Naive thymus-derived CD4-positive, alpha-beta T cell (primary cell): ENCODE measurements around the gene DIO1. TPM values are rescaled to one million over a fixed set of nuclear protein-coding genes. Genes with fewer than 3 reads are reported as not detected.

Experiments
- ATAC-seq: fragments of 150-1000 bp; cut with Tn5 transposase; 2 replicates; pipeline ENCODE4 v1.10.0; 2021; ENCODE audit warnings: mild to moderate bottlenecking, moderate library complexity
- CTCF ChIA-PET: fragments of 350-600 bp; sonication (Branson Sonifier 250); formaldehyde crosslinking; loops from one replicate; lab custom pipeline; 2021; ENCODE audit warnings: antibody characterized with exemption; lab: Charles Lee
- POLR2A ChIA-PET: fragments of 350-600 bp; sonication (Branson Sonifier 250); formaldehyde crosslinking; loops from one replicate; lab custom pipeline; 2021; ENCODE audit warnings: antibody characterized with exemption, inconsistent platforms; lab: Charles Lee
- DNase-seq, 9 donors: peaks; one replicate each; pipeline versions ENCODE4 v3.0.0 to v3.0.0-alpha.2; 2020 to 2022; ENCODE audit warnings: mixed read lengths in 1 of 9
- H3K27ac ChIP-seq: one replicate; pipeline ENCODE4 v1.7.0; 2013; ENCODE audit warnings: mild to moderate bottlenecking, low read depth, low read length, moderate library complexity
- H3K27me3 ChIP-seq, 2 donors: one replicate each; pipeline ENCODE4 v1.7.0; 2013; ENCODE audit warnings: low read length in 2 of 2, mild to moderate bottlenecking in 2 of 2, moderate library complexity in 2 of 2; ENCODE audit not compliant: control insufficient read depth in 2 of 2, insufficient read depth in 2 of 2
- H3K36me3 ChIP-seq, 3 experiments: 1 replicate in 2 of 3; 2 replicates in 1 of 3; pipeline ENCODE4 v1.7.0; 2013; ENCODE audit warnings: low read length in 3 of 3, mild to moderate bottlenecking in 3 of 3, moderate library complexity in 1 of 3; ENCODE audit not compliant: insufficient read depth in 3 of 3, control insufficient read depth in 2 of 3
- H3K4me1 ChIP-seq, 2 donors: one replicate each; pipeline ENCODE4 v1.7.0; 2013; ENCODE audit warnings: low read length in 2 of 2, mild to moderate bottlenecking in 2 of 2, moderate library complexity in 1 of 2; ENCODE audit not compliant: control insufficient read depth in 2 of 2, insufficient read depth in 2 of 2
- H3K4me3 ChIP-seq: 2 replicates; pipeline ENCODE4 v1.7.0; 2013; ENCODE audit warnings: mild to moderate bottlenecking, low read length
- H3K9me3 ChIP-seq, 3 experiments: 1 replicate in 2 of 3; 2 replicates in 1 of 3; pipeline ENCODE4 v1.7.0; 2013; ENCODE audit warnings: low read length in 3 of 3; ENCODE audit not compliant: control insufficient read depth in 2 of 3
- H3K27ac Mint-ChIP-seq, 9 donors: one replicate each; pipeline ENCODE4 v1.8.0; 2020 to 2022; ENCODE audit warnings: mixed read lengths in 9 of 9, mild to moderate bottlenecking in 8 of 9, moderate library complexity in 5 of 9, inconsistent platforms in 2 of 9
- H3K27me3 Mint-ChIP-seq, 5 donors: one replicate each; pipeline ENCODE4 v1.8.0; 2021 to 2022; ENCODE audit warnings: mixed read lengths in 5 of 5, mild to moderate bottlenecking in 1 of 5
- H3K36me3 Mint-ChIP-seq, 5 donors: one replicate each; pipeline ENCODE4 v1.8.0; 2020 to 2022; ENCODE audit warnings: mixed read lengths in 5 of 5, mild to moderate bottlenecking in 3 of 5, inconsistent platforms in 1 of 5
- H3K4me1 Mint-ChIP-seq, 7 donors: one replicate each; pipeline ENCODE4 v1.8.0; 2020 to 2022; ENCODE audit warnings: mixed read lengths in 7 of 7, mild to moderate bottlenecking in 3 of 7, inconsistent platforms in 1 of 7
- H3K4me3 Mint-ChIP-seq, 10 donors: one replicate each; pipeline ENCODE4 v1.8.0; 2020 to 2022; ENCODE audit warnings: mild to moderate bottlenecking in 10 of 10, mixed read lengths in 10 of 10, moderate library complexity in 6 of 10, inconsistent platforms in 2 of 10
- H3K9me3 Mint-ChIP-seq, 11 donors: one replicate each; pipeline ENCODE4 v1.8.0; 2020 to 2022; ENCODE audit warnings: mixed read lengths in 11 of 11, mild to moderate bottlenecking in 4 of 11, inconsistent platforms in 1 of 11, moderate library complexity in 1 of 11
- intact Hi-C, 2 donors: fragments of 100-400 bp; cut with micrococcal nuclease; formaldehyde crosslinking; loops; one replicate each; pipeline ENCODE4 v1.15.1; 2023
- polyA plus RNA-seq, 2 donors: library from polyadenylated mRNA; unstranded; fragments of 300-500 nt; fragmentation: Illumina TruSeq; gene quantifications; one replicate each; pipeline ENCODE4 v1.2.3, GENCODE V29; 2021
- total RNA-seq, 6 experiments: library from RNA in 5 of 6; stranded (reverse) in 5 of 6; gene quantifications; 1 replicate in 5 of 6; 2 replicates in 1 of 6; pipeline ENCODE4 v1.2.3 and lab custom pipeline; 2021 to 2026

The DIO1 gene
- total and polyA plus RNA-seq, 7 experiments from 2014 or later = not detected

DNA sequence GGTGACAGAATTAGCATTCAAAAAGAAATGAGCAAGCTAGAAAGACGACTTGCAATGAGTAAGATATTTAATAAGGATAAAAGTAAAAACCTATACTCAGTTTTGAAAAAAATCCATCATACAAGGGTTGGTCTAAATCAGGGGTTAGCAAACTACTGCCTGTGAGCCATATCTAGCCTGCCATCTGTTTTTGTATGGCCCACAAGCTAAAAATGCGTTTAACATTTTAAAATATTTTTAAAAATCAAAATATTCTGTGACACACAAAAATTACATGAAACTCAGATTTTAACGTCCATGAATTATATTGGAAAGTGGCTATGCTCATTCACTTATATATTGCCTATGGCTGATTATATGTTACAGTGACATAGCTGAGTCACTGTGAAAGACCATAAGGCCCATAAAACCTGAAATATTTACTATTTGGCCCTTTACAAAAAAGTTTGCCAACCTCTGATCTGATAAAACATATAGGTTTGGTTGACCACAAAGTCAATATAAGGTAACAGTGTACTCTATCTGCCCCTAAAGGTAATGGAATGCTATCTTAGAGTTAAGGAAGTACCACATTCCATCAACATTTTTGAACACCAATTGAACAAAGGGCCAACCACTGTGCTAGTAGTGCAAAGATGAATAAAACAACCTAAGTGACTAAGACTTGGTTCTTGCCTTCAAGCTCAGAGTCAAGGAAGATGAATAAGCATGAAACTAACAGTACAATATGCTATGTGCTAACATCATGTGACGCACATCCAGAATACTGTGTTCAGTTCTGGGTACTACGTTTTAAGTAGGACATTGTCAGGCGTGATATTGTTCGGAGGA is 48.4 kb downstream of the DIO1 start:
- H3K9me3 Mint-ChIP-seq = no peaks in the 10 kb centered on the region
- POLR2A ChIA-PET = interaction anchor here (0.6 to 0.8 kb wide), 3 partner anchors 16 to 77 kb away, joined by 3 to 4 read pairs (median 3); no protein-coding TSS in a partner anchor

DNA sequence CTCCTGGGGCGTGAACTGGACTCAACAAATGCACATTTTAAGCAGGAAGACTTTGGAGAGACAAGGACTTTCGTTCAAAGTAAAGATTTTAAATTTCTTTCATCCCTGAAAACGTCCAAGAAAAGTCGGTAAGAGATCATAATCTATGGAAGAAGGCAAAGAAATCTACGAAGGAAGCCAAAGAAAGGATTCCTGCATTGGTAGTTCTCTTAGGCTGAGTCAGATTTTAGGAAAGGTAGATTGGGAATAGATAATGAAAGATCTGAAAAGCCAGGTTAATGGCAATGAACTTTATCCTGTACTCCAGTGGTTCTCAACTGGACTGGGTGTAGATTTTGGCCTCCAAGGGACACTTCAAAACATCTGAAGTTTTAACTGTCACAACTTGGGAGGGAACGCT is 49.1 kb downstream of the DIO1 start:
- H3K9me3 ChIP-seq = no peaks in the 10 kb centered on the region
- DNase-seq (no peak), ATAC-seq (no peak)
- POLR2A ChIA-PET = interaction anchor here (0.6 kb wide), 1 partner anchor 961 kb away, joined by 5 read pairs; no protein-coding TSS in a partner anchor
- Mint-ChIP-seq H3K27me3 (no peaks in the 10 kb centered on the region), H3K9me3 (no peaks in the 10 kb centered on the region), H3K27ac (peak overlapping the region in 3 of 9 donors; percentile 11 to 54 (median 42)), H3K36me3 (peaks cover 0 to 29% (median 9%) of the 10 kb centered on the region in 5 donors), H3K4me3 (peak overlapping the region in 8 of 10 donors; percentile 40 to 97 (median 71)), H3K4me1 (peaks cover 34 to 64% (median 54%) of the 10 kb centered on the region in 7 donors)
- H3K4me3 ChIP-seq = no peak overlapping the region
- H3K27ac ChIP-seq = no peak overlapping the region
- CTCF ChIA-PET = no interaction called here
- no peaks in the 10 kb centered on the region for H3K27me3 ChIP-seq
- peaks cover 17 to 34% of the 10 kb centered on the region in 2 donors for H3K4me1 ChIP-seq
- intact Hi-C loops = loop anchor here in 1 of 2 donors (10.0 kb wide), 2 partner anchors 1218 to 1388 kb away; partner anchors contain the start of genes TUT4 and ZYG11B
- peaks cover 0 to 5% (median 0%) of the 10 kb centered on the region in 3 experiments for H3K36me3 ChIP-seq

More for the DNA sequence above, 48.4 kb downstream of the DIO1 start:
- ATAC-seq (no peak), DNase-seq (no peak)
- no peaks in the 10 kb centered on the region for H3K27me3 Mint-ChIP-seq
- Histone ChIP-seq H3K9me3 (no peaks in the 10 kb centered on the region), H3K4me1 (peaks cover 14 to 34% of the 10 kb centered on the region in 2 donors), H3K36me3 (peaks cover 0 to 10% (median 0%) of the 10 kb centered on the region in 3 experiments), H3K27me3 (no peaks in the 10 kb centered on the region), H3K4me3 (no peak overlapping the region), H3K27ac (no peak overlapping the region)
- H3K4me3 Mint-ChIP-seq = peak overlapping the region in 5 of 10 donors; percentile 0 to 78 (median 11)
- peak overlapping the region in 2 of 9 donors; percentile 11 to 42 for H3K27ac Mint-ChIP-seq
- H3K36me3 Mint-ChIP-seq = peaks cover 0 to 33% (median 14%) of the 10 kb centered on the region in 5 donors
- peaks cover 39 to 64% (median 52%) of the 10 kb centered on the region in 7 donors for H3K4me1 Mint-ChIP-seq
- CTCF ChIA-PET = interaction anchor here (0.6 kb wide), 2 partner anchors 82 to 623 kb away, joined by 3 read pairs; no protein-coding TSS in a partner anchor
- intact Hi-C loops = loop anchor here in 1 of 2 donors (10.0 kb wide), 2 partner anchors 1218 to 1388 kb away; partner anchors contain the start of genes TUT4 and ZYG11B

DNA sequence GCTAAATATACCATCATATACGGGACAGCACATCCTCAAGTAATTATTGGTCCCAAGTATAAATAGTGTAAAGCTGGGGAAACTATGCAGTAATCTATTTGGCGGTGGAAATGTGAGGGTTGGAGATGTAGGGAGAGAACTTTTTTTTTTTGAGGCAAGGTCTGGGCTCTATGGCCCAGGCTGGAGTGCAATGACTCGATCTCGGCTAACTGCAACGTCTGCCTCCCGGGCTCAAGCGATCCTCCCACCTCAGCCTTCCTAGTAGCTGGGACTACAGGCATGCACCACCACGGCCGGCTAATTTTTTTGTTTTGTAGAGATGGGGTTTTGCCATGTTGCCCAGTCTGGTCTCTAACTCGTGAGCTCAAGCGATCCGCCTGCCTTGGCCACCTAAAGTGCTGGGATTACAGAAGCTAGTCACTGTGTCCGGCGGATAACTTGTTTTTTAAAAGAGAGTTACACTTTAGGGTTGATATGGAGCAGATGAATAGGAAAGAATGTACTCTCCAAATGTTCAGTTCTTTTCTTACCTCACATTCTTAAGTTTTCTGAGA is 49.6 kb downstream of the DIO1 start:
- ChIA-PET POLR2A (interaction anchor here (0.6 kb wide), 2 partner anchors 15 to 961 kb away, joined by 3 to 5 read pairs; no protein-coding TSS in a partner anchor), CTCF (no interaction called here)
- DNase-seq (no peak), ATAC-seq (no peak)
- peak overlapping the region; percentile 64 to 97 (median 79) for H3K4me3 Mint-ChIP-seq
- Histone ChIP-seq H3K4me1 (peaks cover 17 to 31% of the 10 kb centered on the region in 2 donors), H3K9me3 (no peaks in the 10 kb centered on the region), H3K27ac (no peak overlapping the region), H3K27me3 (no peaks in the 10 kb centered on the region), H3K36me3 (peaks cover 0 to under 1% (median 0%) of the 10 kb centered on the region in 3 experiments), H3K4me3 (no peak overlapping the region)
- H3K27me3 Mint-ChIP-seq = no peaks in the 10 kb centered on the region
- intact Hi-C loops = loop anchor here (2.0 to 10.0 kb wide), 4 partner anchors 25 to 1577 kb away; partner anchors contain the start of genes CC2D1B (in 1 of the 2), TUT4 (in 1 of the 2) and ZYG11B (in 1 of the 2)
- peak overlapping the region in 7 of 9 donors; percentile 30 to 66 (median 48) for H3K27ac Mint-ChIP-seq
- peaks cover 34 to 64% (median 57%) of the 10 kb centered on the region in 7 donors for H3K4me1 Mint-ChIP-seq
- peaks cover 0 to 24% (median 4%) of the 10 kb centered on the region in 5 donors for H3K36me3 Mint-ChIP-seq
- H3K9me3 Mint-ChIP-seq = no peaks in the 10 kb centered on the region

DNA sequence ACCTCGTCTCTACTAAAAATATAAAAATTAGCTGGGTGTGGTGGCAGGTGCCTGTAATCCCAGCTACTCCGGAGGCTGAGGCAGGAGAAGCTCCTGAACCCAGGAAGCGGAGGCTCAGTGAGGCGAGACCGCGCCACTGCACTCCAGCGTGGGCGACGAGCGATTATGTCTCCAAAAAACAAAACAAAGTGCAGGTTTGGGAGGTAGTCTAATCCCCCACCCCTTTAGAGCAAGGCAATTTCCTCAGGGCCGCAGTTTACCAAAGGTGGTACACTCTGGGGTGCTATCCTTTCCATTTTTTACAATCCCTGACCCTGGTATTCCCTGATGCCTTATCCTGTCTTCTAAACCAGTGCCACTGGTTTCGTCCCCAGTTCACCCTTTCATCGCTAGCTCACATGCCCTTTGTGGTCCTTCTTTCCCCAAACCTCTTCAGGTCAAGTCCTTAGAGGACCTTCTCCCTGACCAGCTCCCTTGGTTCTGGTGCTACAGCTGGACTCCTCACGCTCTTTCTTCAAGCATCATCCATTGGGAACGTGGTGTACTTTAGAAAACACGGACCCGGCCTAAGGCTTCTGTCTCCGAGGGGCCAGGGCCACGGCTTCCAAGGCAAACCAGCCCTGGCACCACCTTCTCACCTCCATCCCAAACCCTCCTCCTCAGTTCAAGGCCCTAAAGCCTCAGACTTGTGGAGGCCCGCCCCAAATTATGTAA is 50.6 kb downstream of the DIO1 start:
- Mint-ChIP-seq H3K27ac (peak overlapping the region; percentile 83 to 96 (median 93)), H3K9me3 (no peaks in the 10 kb centered on the region), H3K27me3 (no peaks in the 10 kb centered on the region), H3K4me3 (peak overlapping the region; percentile 91 to 97 (median 96)), H3K4me1 (peaks cover 35 to 61% (median 58%) of the 10 kb centered on the region in 7 donors), H3K36me3 (peaks cover 0 to 20% (median 0%) of the 10 kb centered on the region in 5 donors)
- DNase-seq = no peak
- ChIA-PET POLR2A (interaction anchor here (0.7 to 2.4 kb wide), 13 partner anchors 10 to 856 kb away, joined by 3 to 21 read pairs (median 4); partner anchors contain the start of genes TCEANC2, TMEM59, TTC22 and YIPF1), CTCF (interaction anchor here (0.6 to 2.3 kb wide), 5 partner anchors 8 to 96 kb away, joined by 3 to 10 read pairs (median 5); partner anchors contain the start of gene YIPF1)
- peak overlapping the region; percentile 83 for H3K27ac ChIP-seq
- no peaks in the 10 kb centered on the region for H3K9me3 ChIP-seq
- H3K4me1 ChIP-seq = peaks cover 17 to 30% of the 10 kb centered on the region in 2 donors
- H3K27me3 ChIP-seq = no peaks in the 10 kb centered on the region
- intact Hi-C loops = loop anchor here (1.0 to 10.0 kb wide), 12 partner anchors 26 to 1887 kb away; partner anchors contain the start of genes TCEANC2 (in 2 of the 2), TMEM59 (in 2 of the 2), BTF3L4 (in 1 of the 2) and CC2D1B (in 1 of the 2)
- H3K36me3 ChIP-seq = no peaks in the 10 kb centered on the region
- no peak for ATAC-seq
- peak overlapping the region; percentile 70 for H3K4me3 ChIP-seq

DNA sequence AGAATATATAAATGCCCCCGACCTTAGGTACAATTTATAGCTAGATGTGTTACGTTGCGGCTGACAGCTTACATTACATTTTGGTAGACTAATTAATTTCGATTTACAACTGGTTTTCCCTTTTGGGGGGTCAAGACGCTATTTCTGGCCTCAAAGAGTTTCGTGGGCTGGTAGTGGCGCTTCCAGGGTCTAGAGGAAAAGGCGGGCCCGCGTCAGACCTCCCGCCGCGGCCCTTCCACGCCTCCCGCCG is 51.1 kb downstream of the DIO1 start:
- no peaks in the 10 kb centered on the region for H3K9me3 ChIP-seq
- no peak for ATAC-seq
- POLR2A ChIA-PET = interaction anchor here (0.7 to 2.4 kb wide), 14 partner anchors 8 to 856 kb away, joined by 3 to 21 read pairs (median 4); partner anchors contain the start of genes TCEANC2, TMEM59, TTC22 and YIPF1

More for the DNA sequence above, 51.1 kb downstream of the DIO1 start:
- H3K27me3 Mint-ChIP-seq = no peaks in the 10 kb centered on the region
- peaks cover 0 to 16% (median 0%) of the 10 kb centered on the region in 5 donors for H3K36me3 Mint-ChIP-seq
- peaks cover 17 to 30% of the 10 kb centered on the region in 2 donors for H3K4me1 ChIP-seq
- H3K9me3 Mint-ChIP-seq = no peaks in the 10 kb centered on the region
- peak overlapping the region; percentile 83 to 96 (median 93) for H3K27ac Mint-ChIP-seq
- H3K27ac ChIP-seq = peak overlapping the region; percentile 83
- no peaks in the 10 kb centered on the region for H3K36me3 ChIP-seq
- H3K4me3 ChIP-seq = peak overlapping the region; percentile 70
- peaks cover 35 to 65% (median 58%) of the 10 kb centered on the region in 7 donors for H3K4me1 Mint-ChIP-seq
- peak overlapping the region; percentile 91 to 97 (median 96) for H3K4me3 Mint-ChIP-seq
- CTCF ChIA-PET = interaction anchor here (1.1 to 2.3 kb wide), 4 partner anchors 8 to 85 kb away, joined by 4 to 10 read pairs (median 6); partner anchors contain the start of gene YIPF1
- DNase-seq = peak in 1 of 9 donors; percentile 20
- no peaks in the 10 kb centered on the region for H3K27me3 ChIP-seq
- intact Hi-C loops = loop anchor here (1.0 to 10.0 kb wide), 12 partner anchors 26 to 1888 kb away; partner anchors contain the start of genes TCEANC2 (in 2 of the 2), TMEM59 (in 2 of the 2), BTF3L4 (in 1 of the 2) and CC2D1B (in 1 of the 2)
